HEK293T (cell line): ENCODE results near the gene FRRS1.

Source experiments
- BHLHE40 ChIP-seq: fragments of 450-650 bp; IDR thresholded peaks from 2 replicates; pipeline ENCODE4 v1.6.1; 2016; ENCODE audit warnings: mild to moderate bottlenecking, moderate library complexity, borderline replicate concordance
- CTBP1 ChIP-seq: fragments of 450-650 bp; IDR thresholded peaks from 2 replicates; pipeline ENCODE4 v1.6.1; 2016; ENCODE audit warnings: borderline replicate concordance
- ELF4 ChIP-seq: fragments of 450-650 bp; IDR thresholded peaks from 2 replicates; pipeline ENCODE4 v1.6.1; 2017; ENCODE audit warnings: antibody characterized with exemption
- FOXM1 ChIP-seq: fragments of 450-650 bp; IDR thresholded peaks from 2 replicates; pipeline ENCODE4 v1.6.1; 2017; ENCODE audit warnings: mild to moderate bottlenecking, borderline replicate concordance
- HDGF ChIP-seq: fragments of 450-650 bp; IDR thresholded peaks from 2 replicates; pipeline ENCODE4 v1.6.1; 2017; ENCODE audit warnings: antibody characterized with exemption, borderline replicate concordance
- SP1 ChIP-seq: fragments of 450-650 bp; IDR thresholded peaks from 2 replicates; pipeline ENCODE4 v1.6.1; 2017

DNA sequence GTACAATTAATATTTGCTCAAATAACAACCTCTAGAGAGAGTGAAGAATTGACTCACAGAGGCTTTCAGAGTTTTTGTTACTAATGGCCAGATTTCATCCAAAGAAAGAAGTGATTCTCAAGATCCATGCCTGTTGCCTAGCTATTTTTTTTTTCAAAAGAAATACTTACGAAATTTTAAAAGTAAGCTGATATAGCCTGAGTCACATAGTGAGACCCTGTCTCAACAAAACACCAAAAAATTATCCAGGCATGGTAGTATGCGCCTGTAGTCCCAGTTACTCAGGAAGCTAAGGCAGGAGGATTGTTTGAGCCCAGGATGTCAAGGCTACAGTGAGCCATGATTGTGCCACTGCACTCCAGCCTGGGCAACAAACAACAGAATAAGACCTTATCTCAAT, 105.9 kb downstream of the FRRS1 start:
- TF ChIP-seq SP1 (no peak), BHLHE40 (no peak), CTBP1 (no peak), FOXM1 (no peak), ELF4 (no peak), HDGF (no peak)
